ENCODE results near the gene TEX9.

TEX9 gene

GRCh38 chr15:56459096-56459495, 93.9 kb downstream of the TEX9 start:
- DNase-seq, result peak; percentile 52

- DNase-seq, result no peak
Observed at GRCh38 chr15:56460071-56460470, 94.8 kb downstream of the TEX9 start.

GRCh38 chr15:56460947-56461346, 95.7 kb downstream of the TEX9 start:
- no peak for DNase-seq

- DNase-seq, result peak; percentile 98
Observed at GRCh38 chr15:56464893-56465520, 99.8 kb downstream of the TEX9 start, which contains the start of gene MNS1. TSS of gene MNS1 (minus strand) at chr15:56465137. CDS start at chr15:56464972, 165 bp downstream.

- DNase-seq, result peak; percentile 20
Observed at GRCh38 chr15:56467616-56468015, 102.4 kb downstream of the TEX9 start.

- DNase-seq, result peak; percentile 81
Observed at GRCh38 chr15:56468401-56468800, 103.2 kb downstream of the TEX9 start.

GRCh38 chr15:56469483-56469882, 104.3 kb downstream of the TEX9 start:
- peak; percentile 39 for DNase-seq

GRCh38 chr15:56471440-56472069, 106.3 kb downstream of the TEX9 start:
- no peak for DNase-seq

- DNase-seq, result no peak
Observed at GRCh38 chr15:56472278-56472677, 107.1 kb downstream of the TEX9 start.

GRCh38 chr15:56473017-56473416, 107.8 kb downstream of the TEX9 start:
- no peak for DNase-seq

- no peak for DNase-seq
Observed at GRCh38 chr15:56475351-56475750, 110.1 kb downstream of the TEX9 start.
